HepG2 (cell line): ENCODE measurements around the gene GLIS2. TPM values are rescaled to one million over a fixed set of nuclear protein-coding genes. Genes with fewer than 3 reads are reported as not detected.

ENCODE experiments used
- BRD4 ChIP-seq: sonication (generic); formaldehyde crosslinking; IDR thresholded peaks from 2 replicates; pipeline ENCODE4 v1.4.0; 2020; ENCODE audit warnings: missing genetic modification reagents
- EP300 ChIP-seq, 3 experiments: sonication (generic) in 1 of 3; formaldehyde crosslinking in 1 of 3; IDR thresholded peaks; 2 replicates each; pipeline versions ENCODE4 v1.5.1 to v1.6.1; 2011 to 2020; ENCODE audit warnings: low read depth in 2 of 3, low read length in 2 of 3, borderline replicate concordance in 1 of 3, improper control_type of control experiment in 1 of 3, mild to moderate bottlenecking in 1 of 3, missing genetic modification reagents in 1 of 3, moderate library complexity in 1 of 3
- FOXJ3 ChIP-seq: sonication (generic); formaldehyde crosslinking; IDR thresholded peaks from 2 replicates; pipeline ENCODE4 v1.4.0; 2020; ENCODE audit warnings: missing genetic modification reagents, mild to moderate bottlenecking, borderline replicate concordance
- HDAC2 ChIP-seq: sonication (generic); formaldehyde crosslinking; IDR thresholded peaks from 2 replicates; pipeline ENCODE4 v1.4.0; 2020; ENCODE audit warnings: missing genetic modification reagents
- ISL2 ChIP-seq: sonication (generic); formaldehyde crosslinking; IDR thresholded peaks from 2 replicates; pipeline ENCODE4 v1.5.0; 2020; ENCODE audit warnings: missing genetic modification reagents
- NFATC3 ChIP-seq: sonication (generic); formaldehyde crosslinking; IDR thresholded peaks from 2 replicates; pipeline ENCODE4 v1.5.1; 2020; ENCODE audit warnings: mild to moderate bottlenecking, missing genetic modification reagents
- SKI ChIP-seq: fragments of 450-650 bp; IDR thresholded peaks from one replicate; pipeline ENCODE4 v1.6.1; 2018; ENCODE audit warnings: mild to moderate bottlenecking; ENCODE audit not compliant: partially characterized antibody
- TEAD2 ChIP-seq: sonication (generic); formaldehyde crosslinking; IDR thresholded peaks from 2 replicates; pipeline ENCODE4 v1.9.0; 2021; ENCODE audit warnings: missing genetic modification reagents
- ZNF101 ChIP-seq: sonication (generic); formaldehyde crosslinking; IDR thresholded peaks from 2 replicates; pipeline ENCODE4 v1.4.0; 2020; ENCODE audit warnings: mild to moderate bottlenecking, low read depth, missing genetic modification reagents, borderline replicate concordance
- ZNF263 ChIP-seq: sonication (generic); formaldehyde crosslinking; IDR thresholded peaks from 2 replicates; pipeline ENCODE4 v1.4.0; 2020; ENCODE audit warnings: missing genetic modification reagents
- ZNF292 ChIP-seq: sonication (generic); formaldehyde crosslinking; IDR thresholded peaks from 2 replicates; pipeline ENCODE4 v1.8.1; 2022; ENCODE audit warnings: mild to moderate bottlenecking, low read depth, missing genetic modification reagents, borderline replicate concordance
- ZNF367 ChIP-seq: sonication (generic); formaldehyde crosslinking; IDR thresholded peaks from 2 replicates; pipeline ENCODE4 v1.4.0; 2020; ENCODE audit warnings: missing genetic modification reagents, borderline replicate concordance
- ZNF543 ChIP-seq: sonication (generic); formaldehyde crosslinking; IDR thresholded peaks from 2 replicates; pipeline ENCODE4 v1.4.0; 2020; ENCODE audit warnings: mild to moderate bottlenecking, missing genetic modification reagents
- ZNF703 ChIP-seq: sonication (generic); formaldehyde crosslinking; IDR thresholded peaks from 2 replicates; pipeline ENCODE4 v1.5.1; 2020; ENCODE audit warnings: missing genetic modification reagents, mild to moderate bottlenecking, moderate library complexity, borderline replicate concordance
- polyA plus RNA-seq, 8 experiments: library from polyadenylated mRNA; depleted of rRNA in 3 of 8; stranded (reverse) in 7 of 8; unstranded in 1 of 8; fragments of >200 nt; fragmentation: Illumina TruSeq in 4 of 8; extraction: Trizol in 4 of 8; gene quantifications; 2 replicates each; pipeline versions ENCODE4 v1.2.1 to v1.2.3, GENCODE V29; 2011 to 2016; ENCODE audit warnings: low read depth in 4 of 8, missing spikeins in 1 of 8, mixed read lengths in 1 of 8; ENCODE audit not compliant: insufficient read depth in 1 of 8
- total RNA-seq, 5 experiments: library from RNA; depleted of rRNA; stranded (reverse); fragments of >200 nt; fragmentation: Illumina TruSeq; extraction: Trizol; gene quantifications; 2 replicates each; pipeline ENCODE4 v1.2.3, GENCODE V29; 2016; ENCODE audit warnings: low read depth in 1 of 5
- TF ChIP-seq, protein P1 (sequence below): sonication (generic); formaldehyde crosslinking; IDR thresholded peaks from 2 replicates; pipeline ENCODE4 v1.9.0; 2021; ENCODE audit warnings: mild to moderate bottlenecking, missing genetic modification reagents
- TF ChIP-seq, protein P2 (sequence below): IDR thresholded peaks from 2 replicates; pipeline ENCODE4 v1.4.0; 2020; ENCODE audit warnings: mild to moderate bottlenecking, missing genetic modification reagents
- TF ChIP-seq, protein P3 (sequence below): sonication (generic); formaldehyde crosslinking; IDR thresholded peaks from 2 replicates; pipeline ENCODE4 v1.5.0; 2020; ENCODE audit warnings: missing genetic modification reagents, mild to moderate bottlenecking, borderline replicate concordance

The GLIS2 gene
- total and polyA plus RNA-seq, 2 of the 13 experiments (the other 11 are each of a cell fraction or from before 2014, with no cell fraction given), result 0.28 to 0.29 TPM

DNA sequence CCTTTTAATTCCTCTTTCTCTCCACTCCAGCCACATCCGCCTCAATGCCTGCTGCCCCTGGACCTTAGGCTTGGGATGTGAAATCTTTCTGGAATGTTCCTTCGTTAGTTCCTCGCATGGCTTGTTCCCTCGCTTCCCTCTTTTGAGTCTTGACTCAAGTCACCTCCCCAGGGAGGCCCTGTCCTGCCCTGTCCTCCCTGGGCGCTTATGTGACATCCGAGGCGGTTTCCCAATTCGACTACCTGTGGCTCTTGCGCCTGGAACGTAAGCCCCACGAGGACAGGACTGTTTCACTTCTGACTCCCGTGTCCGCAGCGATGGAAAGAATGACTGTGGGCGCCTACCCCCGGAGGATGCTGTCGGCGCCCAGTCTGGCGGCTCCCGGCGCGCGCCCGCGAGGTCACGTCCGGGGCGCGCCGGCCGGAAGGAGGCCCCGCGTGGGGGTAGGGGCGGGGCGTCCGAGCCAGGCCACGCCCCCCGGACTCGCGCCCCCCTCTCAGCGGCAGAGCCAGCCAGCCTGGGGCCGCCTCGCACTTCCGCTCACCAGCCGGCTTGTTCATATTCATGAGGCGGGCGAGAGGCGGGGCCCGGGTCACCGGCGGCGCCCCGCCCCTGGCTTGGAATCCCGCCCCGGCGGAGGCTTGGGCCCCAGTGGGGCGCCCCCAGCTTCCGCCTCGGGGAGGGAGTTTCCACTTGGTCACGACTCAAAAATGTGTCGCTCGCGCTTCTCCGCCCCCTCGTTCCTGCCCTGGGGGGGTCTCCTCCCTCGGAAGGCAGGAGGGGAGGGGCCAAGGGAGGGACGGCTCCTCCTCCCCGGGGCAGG lies 8.4 kb upstream of the GLIS2 start (continued):
- TF ChIP-seq, protein P1, sequence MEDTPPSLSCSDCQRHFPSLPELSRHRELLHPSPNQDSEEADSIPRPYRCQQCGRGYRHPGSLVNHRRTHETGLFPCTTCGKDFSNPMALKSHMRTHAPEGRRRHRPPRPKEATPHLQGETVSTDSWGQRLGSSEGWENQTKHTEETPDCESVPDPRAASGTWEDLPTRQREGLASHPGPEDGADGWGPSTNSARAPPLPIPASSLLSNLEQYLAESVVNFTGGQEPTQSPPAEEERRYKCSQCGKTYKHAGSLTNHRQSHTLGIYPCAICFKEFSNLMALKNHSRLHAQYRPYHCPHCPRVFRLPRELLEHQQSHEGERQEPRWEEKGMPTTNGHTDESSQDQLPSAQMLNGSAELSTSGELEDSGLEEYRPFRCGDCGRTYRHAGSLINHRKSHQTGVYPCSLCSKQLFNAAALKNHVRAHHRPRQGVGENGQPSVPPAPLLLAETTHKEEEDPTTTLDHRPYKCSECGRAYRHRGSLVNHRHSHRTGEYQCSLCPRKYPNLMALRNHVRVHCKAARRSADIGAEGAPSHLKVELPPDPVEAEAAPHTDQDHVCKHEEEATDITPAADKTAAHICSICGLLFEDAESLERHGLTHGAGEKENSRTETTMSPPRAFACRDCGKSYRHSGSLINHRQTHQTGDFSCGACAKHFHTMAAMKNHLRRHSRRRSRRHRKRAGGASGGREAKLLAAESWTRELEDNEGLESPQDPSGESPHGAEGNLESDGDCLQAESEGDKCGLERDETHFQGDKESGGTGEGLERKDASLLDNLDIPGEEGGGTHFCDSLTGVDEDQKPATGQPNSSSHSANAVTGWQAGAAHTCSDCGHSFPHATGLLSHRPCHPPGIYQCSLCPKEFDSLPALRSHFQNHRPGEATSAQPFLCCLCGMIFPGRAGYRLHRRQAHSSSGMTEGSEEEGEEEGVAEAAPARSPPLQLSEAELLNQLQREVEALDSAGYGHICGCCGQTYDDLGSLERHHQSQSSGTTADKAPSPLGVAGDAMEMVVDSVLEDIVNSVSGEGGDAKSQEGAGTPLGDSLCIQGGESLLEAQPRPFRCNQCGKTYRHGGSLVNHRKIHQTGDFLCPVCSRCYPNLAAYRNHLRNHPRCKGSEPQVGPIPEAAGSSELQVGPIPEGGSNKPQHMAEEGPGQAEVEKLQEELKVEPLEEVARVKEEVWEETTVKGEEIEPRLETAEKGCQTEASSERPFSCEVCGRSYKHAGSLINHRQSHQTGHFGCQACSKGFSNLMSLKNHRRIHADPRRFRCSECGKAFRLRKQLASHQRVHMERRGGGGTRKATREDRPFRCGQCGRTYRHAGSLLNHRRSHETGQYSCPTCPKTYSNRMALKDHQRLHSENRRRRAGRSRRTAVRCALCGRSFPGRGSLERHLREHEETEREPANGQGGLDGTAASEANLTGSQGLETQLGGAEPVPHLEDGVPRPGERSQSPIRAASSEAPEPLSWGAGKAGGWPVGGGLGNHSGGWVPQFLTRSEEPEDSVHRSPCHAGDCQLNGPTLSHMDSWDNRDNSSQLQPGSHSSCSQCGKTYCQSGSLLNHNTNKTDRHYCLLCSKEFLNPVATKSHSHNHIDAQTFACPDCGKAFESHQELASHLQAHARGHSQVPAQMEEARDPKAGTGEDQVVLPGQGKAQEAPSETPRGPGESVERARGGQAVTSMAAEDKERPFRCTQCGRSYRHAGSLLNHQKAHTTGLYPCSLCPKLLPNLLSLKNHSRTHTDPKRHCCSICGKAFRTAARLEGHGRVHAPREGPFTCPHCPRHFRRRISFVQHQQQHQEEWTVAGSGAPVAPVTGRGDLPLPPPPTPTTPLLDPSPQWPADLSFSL (CRISPR knock-in tag), result no peak
- peak in 1 of 2 experiments; percentile 34; a peak in 1 of 4 replicates for TF ChIP-seq EP300 (IDR thresholded peaks at IDR 0.05; ENCODE audit: low read depth in 2 of 2, low read length in 2 of 2)
- TF ChIP-seq EP300 (CRISPR knock-in tag; IDR thresholded peaks at IDR 0.05; ENCODE audit: borderline replicate concordance), result no peak
- TF ChIP-seq FOXJ3 (CRISPR knock-in tag), result no peak
- no peak for TF ChIP-seq ZNF367 (CRISPR knock-in tag)
- no peak for TF ChIP-seq ISL2 (CRISPR knock-in tag)
- TF ChIP-seq ZNF292 (CRISPR knock-in tag), result no peak
- TF ChIP-seq HDAC2 (CRISPR knock-in tag), result no peak
- TF ChIP-seq NFATC3 (CRISPR knock-in tag), result no peak
- TF ChIP-seq ZNF101, result no peak
- TF ChIP-seq ZNF263 (CRISPR knock-in tag), result no peak
- no peak for TF ChIP-seq TEAD2 (CRISPR knock-in tag)
- peak; percentile 41 for TF ChIP-seq SKI
- TF ChIP-seq, protein P2, sequence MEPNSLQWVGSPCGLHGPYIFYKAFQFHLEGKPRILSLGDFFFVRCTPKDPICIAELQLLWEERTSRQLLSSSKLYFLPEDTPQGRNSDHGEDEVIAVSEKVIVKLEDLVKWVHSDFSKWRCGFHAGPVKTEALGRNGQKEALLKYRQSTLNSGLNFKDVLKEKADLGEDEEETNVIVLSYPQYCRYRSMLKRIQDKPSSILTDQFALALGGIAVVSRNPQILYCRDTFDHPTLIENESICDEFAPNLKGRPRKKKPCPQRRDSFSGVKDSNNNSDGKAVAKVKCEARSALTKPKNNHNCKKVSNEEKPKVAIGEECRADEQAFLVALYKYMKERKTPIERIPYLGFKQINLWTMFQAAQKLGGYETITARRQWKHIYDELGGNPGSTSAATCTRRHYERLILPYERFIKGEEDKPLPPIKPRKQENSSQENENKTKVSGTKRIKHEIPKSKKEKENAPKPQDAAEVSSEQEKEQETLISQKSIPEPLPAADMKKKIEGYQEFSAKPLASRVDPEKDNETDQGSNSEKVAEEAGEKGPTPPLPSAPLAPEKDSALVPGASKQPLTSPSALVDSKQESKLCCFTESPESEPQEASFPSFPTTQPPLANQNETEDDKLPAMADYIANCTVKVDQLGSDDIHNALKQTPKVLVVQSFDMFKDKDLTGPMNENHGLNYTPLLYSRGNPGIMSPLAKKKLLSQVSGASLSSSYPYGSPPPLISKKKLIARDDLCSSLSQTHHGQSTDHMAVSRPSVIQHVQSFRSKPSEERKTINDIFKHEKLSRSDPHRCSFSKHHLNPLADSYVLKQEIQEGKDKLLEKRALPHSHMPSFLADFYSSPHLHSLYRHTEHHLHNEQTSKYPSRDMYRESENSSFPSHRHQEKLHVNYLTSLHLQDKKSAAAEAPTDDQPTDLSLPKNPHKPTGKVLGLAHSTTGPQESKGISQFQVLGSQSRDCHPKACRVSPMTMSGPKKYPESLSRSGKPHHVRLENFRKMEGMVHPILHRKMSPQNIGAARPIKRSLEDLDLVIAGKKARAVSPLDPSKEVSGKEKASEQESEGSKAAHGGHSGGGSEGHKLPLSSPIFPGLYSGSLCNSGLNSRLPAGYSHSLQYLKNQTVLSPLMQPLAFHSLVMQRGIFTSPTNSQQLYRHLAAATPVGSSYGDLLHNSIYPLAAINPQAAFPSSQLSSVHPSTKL, result no peak
- TF ChIP-seq BRD4 (CRISPR knock-in tag), result no peak
- TF ChIP-seq ZNF703 (CRISPR knock-in tag), result no peak
- TF ChIP-seq, protein P3, sequence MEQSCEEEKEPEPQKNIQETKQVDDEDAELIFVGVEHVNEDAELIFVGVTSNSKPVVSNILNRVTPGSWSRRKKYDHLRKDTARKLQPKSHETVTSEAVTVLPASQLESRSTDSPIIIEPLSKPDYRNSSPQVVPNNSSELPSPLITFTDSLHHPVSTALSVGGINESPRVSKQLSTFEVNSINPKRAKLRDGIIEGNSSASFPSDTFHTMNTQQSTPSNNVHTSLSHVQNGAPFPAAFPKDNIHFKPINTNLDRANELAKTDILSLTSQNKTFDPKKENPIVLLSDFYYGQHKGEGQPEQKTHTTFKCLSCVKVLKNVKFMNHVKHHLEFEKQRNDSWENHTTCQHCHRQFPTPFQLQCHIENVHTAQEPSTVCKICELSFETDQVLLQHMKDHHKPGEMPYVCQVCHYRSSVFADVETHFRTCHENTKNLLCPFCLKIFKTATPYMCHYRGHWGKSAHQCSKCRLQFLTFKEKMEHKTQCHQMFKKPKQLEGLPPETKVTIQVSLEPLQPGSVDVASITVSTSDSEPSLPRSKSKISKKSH (CRISPR knock-in tag), result no peak
- 0 out of 2 replicates have a peak, but pooled peaks have one; percentile 53 for TF ChIP-seq ZNF543 (CRISPR knock-in tag)
